ENCODE data around the gene LPIN1.

DNA sequence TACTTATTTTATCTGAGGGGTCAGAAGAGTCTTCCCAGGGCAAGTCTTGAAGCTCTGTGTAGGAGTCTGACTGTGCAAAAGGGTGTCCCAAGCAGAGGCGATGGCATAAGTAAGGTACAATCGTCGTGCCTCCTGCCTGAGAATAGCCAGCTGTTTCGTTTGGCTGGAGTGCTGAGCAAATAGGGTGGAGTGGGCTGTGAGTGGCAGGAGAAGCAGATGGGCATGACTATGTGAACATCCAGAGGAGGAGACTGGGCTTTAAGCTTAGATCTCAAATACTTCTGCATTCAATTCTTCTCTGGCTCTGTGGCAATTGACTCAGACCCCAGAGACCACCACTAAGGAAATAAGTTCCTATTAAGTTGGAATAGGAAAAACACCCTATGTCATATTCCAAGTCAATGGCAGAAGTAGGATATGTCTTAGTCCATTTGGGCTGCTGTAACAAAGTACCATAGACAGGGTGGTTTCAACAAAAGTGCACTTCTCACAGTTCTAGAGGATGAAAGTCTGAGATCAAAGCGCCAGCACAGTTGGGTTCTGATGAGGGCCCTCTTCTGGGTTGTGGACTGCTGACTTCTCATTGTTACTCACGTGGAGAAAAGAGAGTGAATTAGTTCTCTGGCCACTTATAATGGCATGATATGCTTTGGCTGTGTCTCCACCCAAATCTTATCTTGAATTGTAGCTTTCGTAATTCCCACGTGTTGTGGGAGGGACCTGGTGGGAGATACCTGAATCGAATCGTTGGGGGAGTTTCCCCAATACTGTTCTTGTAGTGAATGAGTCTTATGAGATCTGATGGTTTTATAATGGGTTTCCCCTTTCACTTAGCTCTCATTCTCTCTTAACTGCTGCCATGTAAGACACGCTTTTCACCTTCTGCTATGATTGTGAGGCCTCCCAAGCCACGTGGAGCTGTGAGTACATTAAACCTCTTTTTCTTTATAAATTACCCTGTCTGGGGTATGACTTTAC is 120.2 kb downstream of the LPIN1 start:
- TF ChIP-seq POLR2AphosphoS5 (IDR thresholded peaks at IDR 0.05) (no peak), EP300 (IDR thresholded peaks at IDR 0.05) (no peak)
- TF ChIP-seq, protein P1, sequence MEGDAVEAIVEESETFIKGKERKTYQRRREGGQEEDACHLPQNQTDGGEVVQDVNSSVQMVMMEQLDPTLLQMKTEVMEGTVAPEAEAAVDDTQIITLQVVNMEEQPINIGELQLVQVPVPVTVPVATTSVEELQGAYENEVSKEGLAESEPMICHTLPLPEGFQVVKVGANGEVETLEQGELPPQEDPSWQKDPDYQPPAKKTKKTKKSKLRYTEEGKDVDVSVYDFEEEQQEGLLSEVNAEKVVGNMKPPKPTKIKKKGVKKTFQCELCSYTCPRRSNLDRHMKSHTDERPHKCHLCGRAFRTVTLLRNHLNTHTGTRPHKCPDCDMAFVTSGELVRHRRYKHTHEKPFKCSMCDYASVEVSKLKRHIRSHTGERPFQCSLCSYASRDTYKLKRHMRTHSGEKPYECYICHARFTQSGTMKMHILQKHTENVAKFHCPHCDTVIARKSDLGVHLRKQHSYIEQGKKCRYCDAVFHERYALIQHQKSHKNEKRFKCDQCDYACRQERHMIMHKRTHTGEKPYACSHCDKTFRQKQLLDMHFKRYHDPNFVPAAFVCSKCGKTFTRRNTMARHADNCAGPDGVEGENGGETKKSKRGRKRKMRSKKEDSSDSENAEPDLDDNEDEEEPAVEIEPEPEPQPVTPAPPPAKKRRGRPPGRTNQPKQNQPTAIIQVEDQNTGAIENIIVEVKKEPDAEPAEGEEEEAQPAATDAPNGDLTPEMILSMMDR (IDR thresholded peaks at IDR 0.05), result no peak
